ENCODE measurements around the gene DNAJC9.

The DNAJC9 gene

DNA sequence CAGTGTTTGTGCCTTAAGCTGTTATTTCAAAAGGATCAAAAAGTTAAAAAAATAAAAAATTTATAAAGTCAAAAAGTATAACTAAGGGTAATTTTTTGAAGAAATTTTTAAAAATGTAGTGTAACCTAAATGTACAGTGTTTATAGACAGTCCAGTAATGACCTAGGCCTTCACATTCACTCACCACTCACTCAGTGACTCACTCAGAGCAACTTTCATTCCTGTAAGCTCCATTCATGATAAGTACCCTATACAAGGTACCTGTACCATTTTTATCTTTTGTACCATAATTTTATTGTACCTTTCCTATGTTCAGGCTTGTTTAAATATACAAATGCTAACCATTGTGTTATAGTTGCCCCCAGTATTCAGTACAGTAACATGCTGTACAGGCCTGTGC lies 21.5 kb downstream of the DNAJC9 start:
- TF ChIP-seq, protein P1, sequence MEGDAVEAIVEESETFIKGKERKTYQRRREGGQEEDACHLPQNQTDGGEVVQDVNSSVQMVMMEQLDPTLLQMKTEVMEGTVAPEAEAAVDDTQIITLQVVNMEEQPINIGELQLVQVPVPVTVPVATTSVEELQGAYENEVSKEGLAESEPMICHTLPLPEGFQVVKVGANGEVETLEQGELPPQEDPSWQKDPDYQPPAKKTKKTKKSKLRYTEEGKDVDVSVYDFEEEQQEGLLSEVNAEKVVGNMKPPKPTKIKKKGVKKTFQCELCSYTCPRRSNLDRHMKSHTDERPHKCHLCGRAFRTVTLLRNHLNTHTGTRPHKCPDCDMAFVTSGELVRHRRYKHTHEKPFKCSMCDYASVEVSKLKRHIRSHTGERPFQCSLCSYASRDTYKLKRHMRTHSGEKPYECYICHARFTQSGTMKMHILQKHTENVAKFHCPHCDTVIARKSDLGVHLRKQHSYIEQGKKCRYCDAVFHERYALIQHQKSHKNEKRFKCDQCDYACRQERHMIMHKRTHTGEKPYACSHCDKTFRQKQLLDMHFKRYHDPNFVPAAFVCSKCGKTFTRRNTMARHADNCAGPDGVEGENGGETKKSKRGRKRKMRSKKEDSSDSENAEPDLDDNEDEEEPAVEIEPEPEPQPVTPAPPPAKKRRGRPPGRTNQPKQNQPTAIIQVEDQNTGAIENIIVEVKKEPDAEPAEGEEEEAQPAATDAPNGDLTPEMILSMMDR (IDR thresholded peaks at IDR 0.05; ENCODE audit: insufficient read depth, missing control alignments) = no peak
- DNase-seq (ENCODE audit: insufficient read length, low spot score) (no peak), FAIRE-seq (no peak)

DNA sequence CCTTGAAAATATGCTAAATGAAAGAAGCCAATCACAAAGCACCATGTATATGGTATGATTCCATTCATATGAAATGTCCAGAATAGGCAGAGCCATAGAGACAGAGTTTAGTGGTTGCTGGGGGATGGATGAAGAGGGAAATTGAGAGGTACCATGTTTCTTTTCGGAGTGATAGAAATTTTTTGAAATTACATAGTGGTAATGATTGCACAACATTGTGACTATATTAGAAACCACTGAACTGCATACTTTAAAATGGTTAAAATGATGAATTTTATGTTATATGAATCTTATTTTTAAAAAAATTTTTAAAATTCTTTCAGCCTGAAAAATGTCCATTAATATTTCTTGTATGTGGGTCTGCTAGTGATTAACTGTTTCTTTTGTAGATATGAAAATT lies 26.1 kb downstream of the DNAJC9 start:
- TF ChIP-seq, protein P1 (IDR thresholded peaks at IDR 0.05; ENCODE audit: insufficient read depth, missing control alignments) = no peak
- FAIRE-seq = no peak
- DNase-seq (ENCODE audit: insufficient read length, low spot score) = no peak

DNA sequence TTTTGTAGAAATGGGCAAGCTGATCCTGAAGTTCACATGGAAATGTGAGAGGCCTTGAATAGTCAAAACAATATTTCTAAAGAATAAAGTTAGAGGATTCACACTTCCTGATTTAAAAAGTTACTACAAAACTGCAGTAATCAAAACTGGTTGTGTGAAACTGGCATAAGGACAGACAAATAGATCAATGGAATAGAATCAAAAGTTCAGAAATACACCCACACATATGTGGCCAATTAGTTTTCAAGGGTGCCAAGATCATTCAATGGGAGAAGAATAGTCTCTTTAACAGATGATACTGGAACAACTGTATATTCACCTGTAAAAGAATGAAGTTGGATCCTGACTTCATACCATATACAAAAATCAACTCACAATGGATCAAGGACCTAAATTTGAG lies 27.7 kb downstream of the DNAJC9 start:
- TF ChIP-seq, protein P1 (IDR thresholded peaks at IDR 0.05; ENCODE audit: insufficient read depth, missing control alignments) = no peak
- FAIRE-seq = no peak
- no peak for DNase-seq (ENCODE audit: insufficient read length, low spot score)

DNA sequence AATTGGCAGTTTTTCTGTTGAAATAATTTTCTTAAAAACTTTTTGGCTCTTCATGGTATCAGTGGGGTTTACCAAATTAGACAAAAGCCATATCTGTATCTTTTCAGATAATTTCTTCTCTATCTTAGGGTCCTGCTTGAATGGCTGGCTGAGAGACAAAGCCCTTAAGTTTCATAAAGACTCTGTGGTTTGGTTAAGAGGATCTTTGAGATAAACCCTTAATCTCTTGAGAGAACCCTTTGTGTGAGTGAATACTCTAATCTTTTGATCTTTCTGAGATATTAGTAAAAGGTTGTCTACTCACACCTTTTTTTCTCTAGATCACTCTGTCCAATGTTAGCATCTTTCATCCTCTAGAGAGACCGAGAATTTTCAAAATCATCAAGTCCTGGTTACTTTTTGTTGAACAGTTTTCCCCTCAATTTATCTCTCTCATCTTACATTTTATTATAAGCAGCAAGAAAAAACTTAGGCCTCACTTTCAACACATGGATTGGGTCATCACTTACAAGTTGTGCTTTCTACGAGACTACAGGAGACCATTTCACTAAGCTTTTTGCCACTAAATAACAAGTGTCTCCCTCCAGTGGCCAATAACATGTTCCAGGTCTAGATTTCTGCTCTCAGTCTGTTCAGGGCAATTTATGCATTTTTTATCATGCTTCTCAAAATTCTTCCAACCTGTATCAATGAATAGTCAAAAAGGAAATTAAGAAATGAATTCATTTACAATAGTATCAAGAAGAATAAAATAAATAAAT lies 28.4 kb downstream of the DNAJC9 start:
- DNase-seq (ENCODE audit: insufficient read length, low spot score) (peak; percentile 53), FAIRE-seq (peak; percentile 97)
- TF ChIP-seq, protein P1 (IDR thresholded peaks at IDR 0.05; ENCODE audit: insufficient read depth, missing control alignments) = peak; percentile 20

DNA sequence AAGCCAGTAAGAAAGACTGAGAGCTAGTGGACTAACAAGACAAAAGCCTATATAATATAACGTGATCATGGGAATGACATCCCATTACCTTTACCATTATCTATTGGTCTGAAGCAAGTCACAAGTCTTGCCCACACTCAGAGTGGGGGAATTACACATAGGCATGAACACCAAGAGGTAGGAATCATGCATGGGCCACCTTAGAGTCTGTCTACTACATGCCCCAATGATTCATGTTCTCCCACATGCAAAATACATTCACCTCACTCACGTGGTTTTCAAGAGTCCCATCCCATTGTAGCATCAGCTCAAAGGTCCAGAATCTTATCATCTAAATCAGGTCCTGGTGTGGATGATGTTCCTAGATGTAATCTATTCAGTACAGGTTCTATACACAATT lies 29.4 kb downstream of the DNAJC9 start:
- DNase-seq (ENCODE audit: insufficient read length, low spot score) (no peak), FAIRE-seq (peak; percentile 29)
- TF ChIP-seq, protein P1 (IDR thresholded peaks at IDR 0.05; ENCODE audit: insufficient read depth, missing control alignments) = no peak

DNA sequence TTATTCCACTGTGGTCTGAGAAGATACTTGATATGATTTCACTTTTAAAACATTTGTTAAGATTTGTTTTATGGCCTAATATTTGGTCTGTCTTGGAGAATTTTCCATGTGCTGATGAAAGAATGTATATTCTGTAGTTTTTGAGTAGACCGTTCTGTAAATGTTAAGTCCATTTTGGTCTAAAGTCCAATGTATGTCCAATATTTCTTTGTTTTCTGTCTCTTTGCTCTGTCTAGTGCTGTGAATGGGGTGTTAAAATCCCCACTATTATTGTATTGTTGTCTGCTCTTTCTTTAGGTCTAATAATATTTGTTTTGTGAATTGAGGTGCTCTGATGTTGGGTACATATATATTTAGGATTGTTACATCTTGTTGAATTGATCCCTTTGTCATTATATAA lies 31.3 kb downstream of the DNAJC9 start:
- DNase-seq (ENCODE audit: insufficient read length, low spot score) (no peak), FAIRE-seq (peak; percentile 38)
- TF ChIP-seq, protein P1 (IDR thresholded peaks at IDR 0.05; ENCODE audit: insufficient read depth, missing control alignments) = no peak

DNA sequence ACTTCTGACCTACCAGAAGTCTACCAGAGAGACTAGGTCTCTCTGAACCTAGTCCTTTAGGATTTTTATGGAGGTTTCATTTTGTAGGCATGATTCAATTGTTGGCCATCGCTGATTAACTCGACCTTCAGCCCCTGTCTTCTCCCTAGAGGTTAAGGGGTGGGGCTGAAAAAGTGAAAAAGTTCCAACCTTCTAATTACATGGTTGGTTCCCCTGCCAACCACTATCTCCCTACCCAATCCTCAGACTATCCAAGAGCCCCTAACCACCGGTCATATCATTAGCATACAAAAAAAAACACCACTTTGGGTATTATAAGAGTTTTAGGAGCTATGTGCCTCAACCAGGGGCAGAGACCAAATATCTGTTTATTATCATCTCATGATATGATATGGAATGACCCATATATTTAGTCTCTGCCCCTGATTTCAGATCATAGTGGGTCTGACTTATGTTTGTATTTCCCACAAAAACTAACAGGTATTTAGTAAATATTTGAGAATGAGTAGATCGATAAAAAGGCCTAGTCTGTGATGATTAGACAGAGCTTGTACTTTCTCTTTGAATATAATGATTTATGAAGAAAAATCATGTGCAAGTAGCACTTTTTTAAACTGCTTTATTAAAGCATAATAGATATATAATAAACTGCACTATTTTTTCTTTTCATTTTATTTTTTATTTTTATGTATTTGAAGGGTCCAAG lies 35.8 kb downstream of the DNAJC9 start:
- FAIRE-seq (no peak), DNase-seq (ENCODE audit: insufficient read length, low spot score) (no peak)
- TF ChIP-seq, protein P1 (IDR thresholded peaks at IDR 0.05; ENCODE audit: insufficient read depth, missing control alignments) = no peak

Data from D721Med (cell line).